Heart right ventricle (tissue), 16 donors: ENCODE data around the gene SAC3D1. TPM values are rescaled to one million over a fixed set of nuclear protein-coding genes. Genes with fewer than 3 reads are reported as not detected.

Experiments used
- ATAC-seq, 8 donors: fragments of 200-7000 bp; cut with Tn5 transposase; one replicate each; pipeline ENCODE4 v1.9.1; 2020; ENCODE audit warnings: mild to moderate bottlenecking in 8 of 8, moderate library complexity in 8 of 8, moderate number of reproducible peaks in 1 of 8
- DNase-seq, 2 donors: peaks; one replicate each; pipeline ENCODE4 v3.0.0-alpha.2; 2020
- H3K27ac ChIP-seq, 10 donors: fragments of 200-600 bp; sonication (generic) in 2 of 10; one replicate each; pipeline versions ENCODE4 v1.5.0 to v1.8.0; 2020 to 2022; ENCODE audit warnings: mild to moderate bottlenecking in 3 of 10
- H3K27me3 ChIP-seq, 7 donors: fragments of 200-600 bp; one replicate each; pipeline ENCODE4 v1.8.0; 2021 to 2022; ENCODE audit warnings: mild to moderate bottlenecking in 2 of 7
- H3K36me3 ChIP-seq, 9 donors: fragments of 200-600 bp; sonication (generic) in 1 of 9; one replicate each; pipeline versions ENCODE4 v1.5.0 to v1.8.0; 2020 to 2022; ENCODE audit warnings: mild to moderate bottlenecking in 2 of 9
- H3K4me1 ChIP-seq, 9 donors: fragments of 200-600 bp; sonication (generic) in 1 of 9; one replicate each; pipeline versions ENCODE4 v1.5.0 to v1.8.0; 2020 to 2022; ENCODE audit warnings: mild to moderate bottlenecking in 4 of 9
- H3K4me3 ChIP-seq, 10 donors: fragments of 200-600 bp; sonication (generic) in 2 of 10; one replicate each; pipeline versions ENCODE4 v1.5.0 to v1.8.0; 2020 to 2022; ENCODE audit warnings: mild to moderate bottlenecking in 7 of 10, moderate library complexity in 2 of 10
- H3K9me3 ChIP-seq, 11 donors: fragments of 200-600 bp in 10 of 11; sonication (generic) in 2 of 11; one replicate each; pipeline versions ENCODE4 v1.5.0 to v1.8.0; 2013 to 2022; ENCODE audit warnings: mild to moderate bottlenecking in 2 of 11, control low read depth in 1 of 11, moderate library complexity in 1 of 11
- CTCF ChIP-seq, 9 donors: fragments of 200-600 bp; sonication (generic) in 2 of 9; IDR thresholded peaks; one replicate each; pipeline versions ENCODE4 v1.5.0 to v1.8.0; 2021 to 2022; ENCODE audit warnings: antibody characterized with exemption in 9 of 9, mild to moderate bottlenecking in 5 of 9, moderate library complexity in 1 of 9
- WGBS, 2 donors: extraction: QIAGEN DNeasy Blood & Tissue Kit; methylation state at CpG; one replicate each; pipeline ENCODE4 v1.1.7; 2013; ENCODE audit warnings: inconsistent platforms in 1 of 2; 5-methylcytosine and 5-hydroxymethylcytosine counted together
- intact Hi-C, 10 donors: fragments of 100-400 bp; cut with DNase I; formaldehyde crosslinking; loops; one replicate each; pipeline versions ENCODE4 v1.11.1 to v1.14.2; 2022
- microRNA-seq, 2 donors: library from miRNA; unstranded; fragments of <30 nt; microRNA quantifications; one replicate each; pipeline ENCODE4 v1.2.0, GENCODE V29; 2021
- polyA plus RNA-seq, 2 donors: library from polyadenylated mRNA; stranded (reverse); fragments of 200-250 nt; gene quantifications; one replicate each; pipeline ENCODE4 v1.2.3, GENCODE V29; 2013
- total RNA-seq, 10 donors: library from RNA; stranded (reverse); fragmentation: NEBNext Ultra II Directional in 3 of 10; extraction: Animal tissue kit (Norgen Biotek cat#: 25700) in 3 of 10; gene quantifications; one replicate each; pipeline versions ENCODE4 v1.2.1 to v1.2.4, GENCODE V29; 2021 to 2023
- donor health status: Arrhythmogenic right ventricular cardiomyopathy.
- donor health status: ischemic (EF 13 %, LVEDD 7.1; RV severe dilation, severe dysfunction).
- donor health status: healthy with polysubstance abuse.
- donor health status: DM: no; HTN: yes; CAD: no.
- donor health status: DM: no; HTN: no; CAD: no.
- donor health status: ischemic (EF 25% LVEDD 6.9; RV normal size, moderate dysfunction).
- donor health status: ischemic (EF 25% LVEDD 5.7; RV mildly dilated, moderate dysfunction).
- donor health status: healthy.
- donor health status: DM: yes; HTN: yes; CAD: no.
- donor health status: Ischemic cardiomyopathy.
- donor health status: ischemic (EF 35%, LVEDD 5.7; RV mildly dilated, moderate dysfunction).
- donor health status: nonischemic (EF 11% LVEDD 7.7; RV severe dilation, severe dysfunction).
- donor health status: DM: yes; HTN: yes; CAD: no.
- donor health status: PGD.
- donor health status: ischemic (EF 29% LVEDD 5.4; RV normal size, mild dysfunction).
- donor health status: nonischemic (EF 23%, LVEDD 6.1; RV moderate dilation, normal function).

The SAC3D1 gene
- total and polyA plus RNA-seq, 12 donors: 3.8 to 17.3 (median 4.8) TPM

- intact Hi-C loops: loop anchor here in 3 of 10 donors (5.0 to 10.0 kb wide), 3 partner anchors 42 to 165 kb away; partner anchors contain the start of genes ARL2 (in 1 of the 3) and PPP2R5B (in 1 of the 3)
- Histone ChIP-seq H3K9me3 (no peaks in the 10 kb centered on the region), H3K36me3 (peaks cover 0 to 52% (median 17%) of the 10 kb centered on the region in 9 donors), H3K4me3 (no peak overlapping the region), H3K4me1 (peaks cover 5 to 14% (median 11%) of the 10 kb centered on the region in 9 donors), H3K27ac (no peak overlapping the region), H3K27me3 (no peaks in the 10 kb centered on the region)
- TF ChIP-seq CTCF (IDR thresholded peaks at IDR 0.05): no peak
- DNase-seq (no peak), ATAC-seq (no peak)
- WGBS, 2 donors: 94 to 95% methylated on average over 4 of the region's 4 CpGs
Measured at GRCh38 chr11:65089621-65090020, 48.6 kb downstream of the SAC3D1 start.

GRCh38 chr11:65090628-65091027 is 49.6 kb downstream of the SAC3D1 start:
- ATAC-seq (no peak), DNase-seq (no peak)
- intact Hi-C loops: no loop called here
- no peaks in the 10 kb centered on the region for H3K9me3 ChIP-seq
- no peak for TF ChIP-seq CTCF (IDR thresholded peaks at IDR 0.05)
- H3K27ac ChIP-seq: no peak overlapping the region
- WGBS, 2 donors: 97 to 98% methylated on average over 4 of the region's 4 CpGs
- peaks cover 0 to 6% (median 2%) of the 10 kb centered on the region in 9 donors for H3K4me1 ChIP-seq
- H3K36me3 ChIP-seq: peaks cover 0 to 44% (median 17%) of the 10 kb centered on the region in 9 donors
- H3K27me3 ChIP-seq: no peaks in the 10 kb centered on the region
- H3K4me3 ChIP-seq: no peak overlapping the region

Small RNAs within 50 kb of the gene (microRNA-seq; reads per million reads assigned to microRNA genes)
- 0 reads per million in 2 donors for gene MIR6879

Other genes starting within 250 kb of the SAC3D1 start
- 10 to 100 TPM in 2 of 10 donors, 1 to 10 TPM in 8; 4.6 to 11.3 (median 8.1) TPM for gene MAP4K2, start 238.0 kb upstream of the SAC3D1 start, total RNA-seq
- gene MAP4K2, start 238.0 kb upstream of the SAC3D1 start, polyA plus RNA-seq: 10 to 100 TPM in 1 of 2 donors, 1 to 10 TPM in 1; 7.8 to 19.9 TPM
- gene MEN1, start 230.7 kb upstream of the SAC3D1 start, total RNA-seq: 10 to 100 TPM in 2 of 10 donors, 1 to 10 TPM in 8; 5.8 to 12.5 (median 8.1) TPM
- 10 to 100 TPM in 1 of 2 donors, 1 to 10 TPM in 1; 9.9 to 10.7 TPM for gene MEN1, start 230.7 kb upstream of the SAC3D1 start, polyA plus RNA-seq
- gene CDC42BPG, start 196.6 kb upstream of the SAC3D1 start, total RNA-seq: 1 to 10 TPM in 1 of 10 donors, under 1 TPM in 9; 0.04 to 1.3 (median 0.27) TPM
- under 1 TPM; 0.17 to 0.37 TPM for gene CDC42BPG, start 196.6 kb upstream of the SAC3D1 start, polyA plus RNA-seq
- gene EHD1, start 162.6 kb upstream of the SAC3D1 start, total RNA-seq: 10 to 100 TPM; 30.7 to 73.1 (median 43.9) TPM
- gene EHD1, start 162.6 kb upstream of the SAC3D1 start, polyA plus RNA-seq: 10 to 100 TPM; 26.0 to 39.7 TPM
- gene ATG2A, start 124.0 kb upstream of the SAC3D1 start, total RNA-seq: 10 to 100 TPM; 12.4 to 17.7 (median 16.0) TPM
- 10 to 100 TPM; 14.8 to 18.6 TPM for gene ATG2A, start 124.0 kb upstream of the SAC3D1 start, polyA plus RNA-seq
- gene PPP2R5B, start 116.5 kb upstream of the SAC3D1 start, total RNA-seq: 10 to 100 TPM; 13.4 to 29.8 (median 20.4) TPM
- gene PPP2R5B, start 116.5 kb upstream of the SAC3D1 start, polyA plus RNA-seq: 10 to 100 TPM; 26.6 to 30.8 TPM
- not detected for gene GPHA2, start 105.3 kb upstream of the SAC3D1 start, total RNA-seq
- not detected for gene GPHA2, start 105.3 kb upstream of the SAC3D1 start, polyA plus RNA-seq
- gene MAJIN, start 69.1 kb upstream of the SAC3D1 start, total RNA-seq: not detected
- gene MAJIN, start 69.1 kb upstream of the SAC3D1 start, polyA plus RNA-seq: not detected
- 10 to 100 TPM in 1 of 10 donors, 1 to 10 TPM in 8, under 1 TPM in 1; 0.66 to 31.8 (median 1.7) TPM for gene BATF2, start 44.2 kb upstream of the SAC3D1 start, total RNA-seq
- gene BATF2, start 44.2 kb upstream of the SAC3D1 start, polyA plus RNA-seq: 1 to 10 TPM; 2.1 to 2.9 TPM
- 100 to 1,000 TPM in 9 of 10 donors, 10 to 100 TPM in 1; 92.6 to 144 (median 117) TPM for gene ARL2, start 27.1 kb upstream of the SAC3D1 start, total RNA-seq
- 100 to 1,000 TPM; 115 to 157 TPM for gene ARL2, start 27.1 kb upstream of the SAC3D1 start, polyA plus RNA-seq
- gene SNX15, start 13.8 kb upstream of the SAC3D1 start, total RNA-seq: 10 to 100 TPM; 11.4 to 21.8 (median 15.2) TPM
- 10 to 100 TPM; 14.7 to 23.2 TPM for gene SNX15, start 13.8 kb upstream of the SAC3D1 start, polyA plus RNA-seq
- 1 to 10 TPM; 2.1 to 6.8 (median 3.7) TPM for gene NAALADL1, start 17.3 kb downstream of the SAC3D1 start, total RNA-seq
- gene NAALADL1, start 17.3 kb downstream of the SAC3D1 start, polyA plus RNA-seq: 1 to 10 TPM; 8.1 to 9.1 TPM
- gene CDCA5, start 42.8 kb downstream of the SAC3D1 start, total RNA-seq: 1 to 10 TPM in 5 of 10 donors, under 1 TPM in 5; 0.50 to 5.3 (median 1.0) TPM
- gene CDCA5, start 42.8 kb downstream of the SAC3D1 start, polyA plus RNA-seq: under 1 TPM; 0.45 to 0.80 TPM
- gene ZFPL1, start 43.0 kb downstream of the SAC3D1 start, total RNA-seq: 10 to 100 TPM; 21.5 to 27.7 (median 24.8) TPM
- 10 to 100 TPM; 32.8 to 49.2 TPM for gene ZFPL1, start 43.0 kb downstream of the SAC3D1 start, polyA plus RNA-seq
- 100 to 1,000 TPM in 6 of 10 donors, 10 to 100 TPM in 4; 79.2 to 123 (median 100) TPM for gene VPS51, start 55.0 kb downstream of the SAC3D1 start, total RNA-seq
- 100 to 1,000 TPM in 1 of 2 donors, 10 to 100 TPM in 1; 85.2 to 102 TPM for gene VPS51, start 55.0 kb downstream of the SAC3D1 start, polyA plus RNA-seq
- 10 to 100 TPM; 38.1 to 87.8 (median 69.5) TPM for gene TM7SF2, start 70.7 kb downstream of the SAC3D1 start, total RNA-seq
- 10 to 100 TPM; 18.5 to 83.6 TPM for gene TM7SF2, start 70.7 kb downstream of the SAC3D1 start, polyA plus RNA-seq
- gene ZNHIT2, start 76.5 kb downstream of the SAC3D1 start, total RNA-seq: 1 to 10 TPM; 4.3 to 8.3 (median 6.5) TPM
- gene ZNHIT2, start 76.5 kb downstream of the SAC3D1 start, polyA plus RNA-seq: 10 to 100 TPM; 16.5 to 17.5 TPM
- gene FAU, start 80.9 kb downstream of the SAC3D1 start, total RNA-seq: 100 to 1,000 TPM; 536 to 674 (median 617) TPM
- 1,000 to 10,000 TPM; 1,297 to 1,540 TPM for gene FAU, start 80.9 kb downstream of the SAC3D1 start, polyA plus RNA-seq
- gene MRPL49, start 81.1 kb downstream of the SAC3D1 start, total RNA-seq: 10 to 100 TPM; 33.8 to 44.8 (median 39.9) TPM
- gene MRPL49, start 81.1 kb downstream of the SAC3D1 start, polyA plus RNA-seq: 10 to 100 TPM in 1 of 2 donors, 1 to 10 TPM in 1; 6.4 to 39.0 TPM
- 10 to 100 TPM; 24.1 to 34.0 (median 27.8) TPM for gene SYVN1, start 93.3 kb downstream of the SAC3D1 start, total RNA-seq
- 10 to 100 TPM; 22.2 to 24.6 TPM for gene SYVN1, start 93.3 kb downstream of the SAC3D1 start, polyA plus RNA-seq
- not detected for gene SPDYC, start 129.0 kb downstream of the SAC3D1 start, total RNA-seq
- not detected for gene SPDYC, start 129.0 kb downstream of the SAC3D1 start, polyA plus RNA-seq
- 100 to 1,000 TPM in 1 of 10 donors, 10 to 100 TPM in 9; 61.6 to 110 (median 82.0) TPM for gene CAPN1, start 140.7 kb downstream of the SAC3D1 start, total RNA-seq
- 10 to 100 TPM; 85.0 to 89.3 TPM for gene CAPN1, start 140.7 kb downstream of the SAC3D1 start, polyA plus RNA-seq
- 1 to 10 TPM; 2.3 to 7.3 (median 3.8) TPM for gene POLA2, start 220.8 kb downstream of the SAC3D1 start, total RNA-seq
- 1 to 10 TPM; 8.6 to 9.4 TPM for gene POLA2, start 220.8 kb downstream of the SAC3D1 start, polyA plus RNA-seq